ENCODE data around the gene TADA1.
"Not testable (repeated sequence)": the region's sequence is repeated elsewhere in the genome, so short reads cannot be mapped to it uniquely, and the experiment has no call there.

TADA1 gene

GRCh38 chr1:166843322-166843721, 32.7 kb downstream of the TADA1 start:
- no peak for DNase-seq

GRCh38 chr1:166840309-166841274, 35.5 kb downstream of the TADA1 start:
- no peak for DNase-seq

- no peak for DNase-seq
These were observed 36.3 kb downstream of the TADA1 start for GRCh38 chr1:166839600-166840308.

GRCh38 chr1:166838766-166839599, 37.1 kb downstream of the TADA1 start, which contains the start of gene POGK:
POGK (plus strand) TSS chr1:166839475; CDS start chr1:166840957, 1,482 bp downstream.
- DNase-seq = peak; percentile 52

GRCh38 chr1:166836733-166837132, 39.3 kb downstream of the TADA1 start:
- DNase-seq = no peak

- DNase-seq = not testable (repeated sequence)
These were observed 46.3 kb downstream of the TADA1 start for GRCh38 chr1:166829762-166830161.

- DNase-seq = no peak
These were observed 48.6 kb downstream of the TADA1 start for GRCh38 chr1:166827426-166827825.

GRCh38 chr1:166822385-166822784, 53.7 kb downstream of the TADA1 start:
- DNase-seq = no peak

GRCh38 chr1:166819974-166820373, 56.1 kb downstream of the TADA1 start:
- no peak for DNase-seq

- DNase-seq = no peak
These were observed 61.5 kb downstream of the TADA1 start for GRCh38 chr1:166814611-166815010.

- no peak for DNase-seq
These were observed 62.4 kb downstream of the TADA1 start for GRCh38 chr1:166813508-166814223.

GRCh38 chr1:166811691-166812090, 64.4 kb downstream of the TADA1 start:
- no peak for DNase-seq

GRCh38 chr1:166808952-166809351, 67.1 kb downstream of the TADA1 start:
- DNase-seq = no peak

Data from NCI-H1417 treated with DMSO at 0.1 percent for 48 hours (cell line).